HepG2 (cell line): ENCODE results near the gene SSC5D. TPM values are rescaled to one million over a fixed set of nuclear protein-coding genes. Genes with fewer than 3 reads are reported as not detected.

Experiments
- ATAC-seq: fragments of 200-7000 bp; cut with Tn5 transposase; 3 replicates; pipeline ENCODE4 v1.9.1; 2020; ENCODE audit warnings: mild to moderate bottlenecking, moderate library complexity
- BruUV-seq: library from RNA; stranded (reverse); fragments of 400-500 nt; replicated peaks from 2 replicates; lab custom pipeline; 2021; lab: Mats Ljungman, UMichigan
- CTCF ChIA-PET: fragments of 300-600 bp; formaldehyde crosslinking; extraction: SDS; loops from one replicate; lab custom pipeline; 2021; ENCODE audit warnings: low total read pairs, inconsistent platforms, low intra/inter-chr PET ratio; lab: Yijun Ruan, JAX
- POLR2A ChIA-PET: fragments of 350-600 bp; sonication (Branson Sonifier 250); formaldehyde crosslinking; loops from one replicate; lab custom pipeline; 2020; ENCODE audit warnings: antibody characterized with exemption, inconsistent platforms; lab: Yijun Ruan, JAX
- DNase-seq: peaks from one replicate; pipeline ENCODE4 v3.0.0-alpha.2; 2015; ENCODE audit warnings: low spot score
- FAIRE-seq: peaks from 3 replicates; lab custom pipeline; 2011; peaks lifted over from hg19 to GRCh38; lab: Jason Lieb, UNC
- H2AFZ ChIP-seq: one replicate; pipeline ENCODE4 v1.6.1; 2011; ENCODE audit warnings: low read length, inconsistent platforms
- H3K27ac ChIP-seq: fragments of 300-600 bp; 3 replicates; pipeline ENCODE4 v1.8.0; 2011; ENCODE audit warnings: mixed run types, mild to moderate bottlenecking, mixed read lengths, low read length, inconsistent platforms; ENCODE audit not compliant: insufficient read depth; ENCODE audit errors: extremely low read length
- H3K27me3 ChIP-seq, 2 experiments: fragments of 200-600 bp in 1 of 2; 2 replicates in 1 of 2; 3 replicates in 1 of 2; pipeline versions ENCODE4 v1.6.0 to v1.8.0; 2011; ENCODE audit warnings: low read length in 2 of 2, mild to moderate bottlenecking in 2 of 2, moderate library complexity in 2 of 2, inconsistent platforms in 1 of 2; ENCODE audit not compliant: insufficient read depth in 2 of 2, control insufficient read depth in 1 of 2
- H3K36me3 ChIP-seq, 2 experiments: fragments of 200-600 bp in 1 of 2; replicated peaks in 1 of 2; 2 replicates in 1 of 2; 3 replicates in 1 of 2; pipeline versions ENCODE4 v1.5.1 to v1.8.0; 2011; ENCODE audit warnings: low read length in 2 of 2, inconsistent platforms in 1 of 2; ENCODE audit not compliant: insufficient read depth in 2 of 2, control insufficient read depth in 1 of 2
- H3K4me1 ChIP-seq: 2 replicates; pipeline ENCODE4 v1.5.1; 2012; ENCODE audit warnings: low read length, inconsistent platforms; ENCODE audit not compliant: insufficient read depth
- H3K4me2 ChIP-seq: 2 replicates; pipeline ENCODE4 v1.6.0; 2011; ENCODE audit warnings: low read depth, low read length, inconsistent platforms
- H3K4me3 ChIP-seq, 3 experiments: fragments of 200-600 bp in 1 of 3; sonication (generic), shearing (Covaris generic) in 1 of 3; replicated peaks in 1 of 3; 2 replicates each; pipeline ENCODE4 v1.5.1; 2011 to 2016; ENCODE audit warnings: low read length in 3 of 3, inconsistent platforms in 2 of 3, low read depth in 2 of 3, mild to moderate bottlenecking in 2 of 3, control low read depth in 1 of 3, mixed read lengths in 1 of 3; ENCODE audit not compliant: insufficient read depth in 1 of 3
- H3K79me2 ChIP-seq: one replicate; pipeline ENCODE4 v1.6.1; 2011; ENCODE audit warnings: low read length, inconsistent platforms; ENCODE audit not compliant: insufficient read depth
- H3K9ac ChIP-seq: 2 replicates; pipeline ENCODE4 v1.6.0; 2011; ENCODE audit warnings: mild to moderate bottlenecking, low read depth, low read length, inconsistent platforms; ENCODE audit not compliant: insufficient read depth
- H3K9me3 ChIP-seq: 2 replicates; pipeline ENCODE4 v1.5.1; 2012; ENCODE audit warnings: mild to moderate bottlenecking, low read length
- H4K20me1 ChIP-seq: 2 replicates; pipeline ENCODE4 v1.6.0; 2011; ENCODE audit warnings: inconsistent platforms, mild to moderate bottlenecking, low read length, moderate library complexity; ENCODE audit not compliant: insufficient read depth
- BCL6 ChIP-seq: IDR thresholded peaks from 2 replicates; pipeline ENCODE4 v1.6.1; 2016; ENCODE audit warnings: missing genetic modification reagents, missing compliant biosample characterization
- CEBPG ChIP-seq: IDR thresholded peaks from 2 replicates; pipeline ENCODE4 v1.6.1; 2016
- ELF3 ChIP-seq: IDR thresholded peaks from 2 replicates; pipeline ENCODE4 v1.6.1; 2016; ENCODE audit warnings: missing genetic modification reagents, missing compliant biosample characterization
- FOXO4 ChIP-seq: sonication (generic); formaldehyde crosslinking; conservative IDR thresholded peaks from 2 replicates; pipeline ENCODE4 v1.8.1; 2023; ENCODE audit warnings: missing genetic modification reagents
- FOXP4 ChIP-seq: sonication (generic); formaldehyde crosslinking; IDR thresholded peaks from 2 replicates; pipeline ENCODE4 v1.4.0; 2020; ENCODE audit warnings: missing genetic modification reagents
- GTF3A ChIP-seq: sonication (generic); formaldehyde crosslinking; conservative IDR thresholded peaks from 2 replicates; pipeline ENCODE4 v1.4.0; 2020; ENCODE audit warnings: mild to moderate bottlenecking, missing genetic modification reagents
- MYNN ChIP-seq: sonication (generic); formaldehyde crosslinking; IDR thresholded peaks from 2 replicates; pipeline ENCODE4 v1.4.0; 2020; ENCODE audit warnings: mild to moderate bottlenecking, low read depth, missing genetic modification reagents
- PHB2 ChIP-seq: fragments of 450-650 bp; IDR thresholded peaks from 2 replicates; pipeline ENCODE4 v1.6.1; 2018; ENCODE audit not compliant: partially characterized antibody
- SMARCE1 ChIP-seq: fragments of 450-650 bp; IDR thresholded peaks from 2 replicates; pipeline ENCODE4 v1.6.1; 2017; ENCODE audit warnings: borderline replicate concordance
- SOX5 ChIP-seq: IDR thresholded peaks from 2 replicates; pipeline ENCODE4 v1.6.1; 2016; ENCODE audit warnings: borderline replicate concordance
- TEF ChIP-seq: sonication (generic); formaldehyde crosslinking; IDR thresholded peaks from 2 replicates; pipeline ENCODE4 v1.5.0; 2020; ENCODE audit warnings: missing genetic modification reagents
- THAP8 ChIP-seq: sonication (generic); formaldehyde crosslinking; IDR thresholded peaks from 2 replicates; pipeline ENCODE4 v1.5.1; 2020; ENCODE audit warnings: missing genetic modification reagents, mild to moderate bottlenecking, borderline replicate concordance
- ZFP91 ChIP-seq: sonication (generic); formaldehyde crosslinking; IDR thresholded peaks from 2 replicates; pipeline ENCODE4 v1.9.0; 2022; ENCODE audit warnings: missing genetic modification reagents, mild to moderate bottlenecking, borderline replicate concordance
- ZKSCAN5 ChIP-seq: sonication (generic); formaldehyde crosslinking; IDR thresholded peaks from 2 replicates; pipeline ENCODE4 v1.5.1; 2020; ENCODE audit warnings: mild to moderate bottlenecking, missing genetic modification reagents
- ZNF362 ChIP-seq: sonication (generic); formaldehyde crosslinking; IDR thresholded peaks from 2 replicates; pipeline ENCODE4 v1.4.0; 2020; ENCODE audit warnings: missing genetic modification reagents, mild to moderate bottlenecking, borderline replicate concordance
- ZNF674 ChIP-seq: sonication (generic); formaldehyde crosslinking; IDR thresholded peaks from 2 replicates; pipeline ENCODE4 v1.5.0; 2020; ENCODE audit warnings: low read depth, mild to moderate bottlenecking, missing genetic modification reagents
- ZNF7 ChIP-seq: IDR thresholded peaks from 2 replicates; pipeline ENCODE4 v1.6.1; 2016; ENCODE audit warnings: missing biosample characterization, missing genetic modification reagents
- WGBS: methylation state at CpG from one replicate; pipeline ENCODE4 v1.1.6; 2017; ENCODE audit warnings: low lambda C conversion rate; 5-methylcytosine and 5-hydroxymethylcytosine counted together
- in situ Hi-C: cut with HindIII; loops from 2 replicates; pipeline ENCODE4 v1.10.0; 2017; ENCODE audit warnings: low pct_unique_long_range_greater_than_20kb; ENCODE audit not compliant: extremely low pct_ligation_motif_present
- intact Hi-C: fragments of 100-400 bp; cut with micrococcal nuclease; formaldehyde crosslinking; loops from one replicate; pipeline ENCODE4 v1.10.0; 2022; ENCODE audit not compliant: unreplicated experiment
- polyA plus RNA-seq, 8 experiments: library from polyadenylated mRNA; depleted of rRNA in 3 of 8; stranded (reverse) in 7 of 8; unstranded in 1 of 8; fragments of >200 nt; fragmentation: Illumina TruSeq in 4 of 8; extraction: Trizol in 4 of 8; gene quantifications; 2 replicates each; pipeline versions ENCODE4 v1.2.1 to v1.2.3, GENCODE V29; 2011 to 2016; ENCODE audit warnings: low read depth in 4 of 8, missing spikeins in 1 of 8, mixed read lengths in 1 of 8; ENCODE audit not compliant: insufficient read depth in 1 of 8
- total RNA-seq, 5 experiments: library from RNA; depleted of rRNA; stranded (reverse); fragments of >200 nt; fragmentation: Illumina TruSeq; extraction: Trizol; gene quantifications; 2 replicates each; pipeline ENCODE4 v1.2.3, GENCODE V29; 2016; ENCODE audit warnings: low read depth in 1 of 5

SSC5D gene
- total and polyA plus RNA-seq, 2 of the 13 experiments (the other 11 are each of a cell fraction or from before 2014, with no cell fraction given): not detected

- H2AFZ ChIP-seq: no peak overlapping the region
- H3K4me1 ChIP-seq: peaks cover 33% of the 10 kb centered on the region
- ChIA-PET POLR2A (interaction anchor here (1.1 to 1.2 kb wide), 3 partner anchors 20 to 99 kb away, joined by 3 to 4 read pairs (median 4); partner anchors contain the start of genes FIZ1, SBK3 and ZNF784), CTCF (no interaction called here)
- no peak overlapping the region for H3K9ac ChIP-seq
- in situ Hi-C loops (no loop called here), intact Hi-C loops (no loop called here)
- H4K20me1 ChIP-seq: no peaks in the 10 kb centered on the region
- no peaks in the 10 kb centered on the region for H3K36me3 ChIP-seq
- no peak for DNase-seq
- H3K4me3 ChIP-seq: no peak overlapping the region
- H3K27me3 ChIP-seq: peaks cover 0 to 2% of the 10 kb centered on the region in 2 experiments; a peak in 1 of 5 replicates
- WGBS: 43% methylated on average over 18 of the region's 29 CpGs
- H3K9me3 ChIP-seq: no peaks in the 10 kb centered on the region
- H3K79me2 ChIP-seq: no peaks in the 10 kb centered on the region
- H3K4me2 ChIP-seq: no peak overlapping the region
- no peak for FAIRE-seq
- no TSS peak for BruUV-seq
- TF ChIP-seq SOX5 (CRISPR knock-in tag) (no peak), MYNN (CRISPR knock-in tag) (no peak), ZNF362 (no peak), TEF (CRISPR knock-in tag) (no peak), PHB2 (no peak), GTF3A (CRISPR knock-in tag) (no peak), CEBPG (CRISPR knock-in tag) (no peak), FOXO4 (CRISPR knock-in tag) (no peak), THAP8 (CRISPR knock-in tag) (no peak), BCL6 (CRISPR knock-in tag) (no peak), ZNF7 (no peak), ZFP91 (CRISPR knock-in tag) (no peak), FOXP4 (no peak), ZKSCAN5 (CRISPR knock-in tag) (no peak), SMARCE1 (no peak), ZNF674 (CRISPR knock-in tag) (no peak), ELF3 (no peak)
- no peak overlapping the region for H3K27ac ChIP-seq
- no peak for ATAC-seq
Observed at GRCh38 chr19:55525289-55526101, 37.3 kb downstream of the SSC5D start.
